Measurements from ENCODE around the gene HMGCS1. TPM values are rescaled to one million over a fixed set of nuclear protein-coding genes. Genes with fewer than 3 reads are reported as not detected.

Gene HMGCS1
- total and polyA plus RNA-seq, 2 of the 4 experiments (the other 2 are of a cell fraction) = 27.5 to 30.6 TPM

DNA sequence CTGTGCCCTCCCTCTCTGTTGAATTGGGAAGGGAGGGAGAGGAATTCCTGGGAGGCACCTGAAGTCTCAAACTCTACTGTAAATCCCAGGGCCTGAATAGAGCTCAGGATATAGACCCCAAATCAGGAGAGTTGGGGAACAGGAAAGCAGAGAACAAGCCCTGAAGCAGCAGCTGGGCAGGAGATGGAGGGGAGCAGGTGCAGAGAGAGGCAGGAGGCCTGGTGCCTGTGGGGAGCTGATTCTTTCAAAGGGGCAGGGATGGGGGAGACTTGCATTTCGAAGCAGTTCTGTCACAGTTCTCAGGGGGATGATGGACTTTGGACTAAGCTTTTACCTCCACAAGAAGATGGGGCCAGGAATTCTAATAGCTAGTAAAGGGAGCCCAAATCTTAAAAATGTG lies 71.0 kb downstream of the HMGCS1 start:
- Histone ChIP-seq H3K9me3 (ENCODE audit: control insufficient read depth, insufficient read depth, low read length) (no peaks in the 10 kb centered on the region), H2AFZ (replicated peaks; ENCODE audit: low read length, poor library complexity) (no peak overlapping the region), H4K91ac (ENCODE audit: insufficient read depth, low read depth, low read length) (no peak overlapping the region), H2AK5ac (ENCODE audit: low read depth, low read length) (no peak overlapping the region), H2BK120ac (ENCODE audit: low read depth, low read length) (no peak overlapping the region), H3K18ac (ENCODE audit: low read depth, low read length) (no peak overlapping the region), H4K20me1 (ENCODE audit: insufficient read depth, low read length) (no peaks in the 10 kb centered on the region), H2BK15ac (ENCODE audit: low read depth, low read length) (no peak overlapping the region), H3K14ac (replicated peaks; ENCODE audit: low read depth, low read length) (no peak overlapping the region), H3K23ac (ENCODE audit: low read depth, low read length) (no peak overlapping the region), H3K4me2 (ENCODE audit: low read depth, low read length) (no peak overlapping the region), H3K4me3 (ENCODE audit: insufficient read depth, low read depth, low read length) (no peak overlapping the region), H4K8ac (ENCODE audit: low read depth in 2 of 2, low read length in 2 of 2) (no peak overlapping the region), H3K9me1 (ENCODE audit: insufficient read depth, low read length) (no peaks in the 10 kb centered on the region), H3K27ac (ENCODE audit: insufficient read depth, low read length) (no peak overlapping the region), H3K56ac (ENCODE audit: extremely low read depth, insufficient read depth, low read length) (no peak overlapping the region), H3K79me1 (ENCODE audit: low read depth in 1 of 2, low read length in 2 of 2) (no peaks in the 10 kb centered on the region), H4K5ac (ENCODE audit: low read depth, low read length) (no peak overlapping the region), H2BK5ac (ENCODE audit: low read depth, low read length, poor library complexity, severe bottlenecking) (no peak overlapping the region), H2AK9ac (replicated peaks; ENCODE audit: low read depth, low read length, poor library complexity) (no peak overlapping the region), H3K27me3 (ENCODE audit: control insufficient read depth, insufficient read depth, low read length) (peaks cover 5% of the 10 kb centered on the region; the same call in 1 of the 2 replicates), H3K4ac (ENCODE audit: low read depth, low read length) (no peak overlapping the region), H3K36me3 (ENCODE audit: control insufficient read depth, insufficient read depth, low read length) (no peaks in the 10 kb centered on the region), H3K9ac (ENCODE audit: low read depth, low read length) (no peak overlapping the region), H3K4me1 (ENCODE audit: control insufficient read depth, insufficient read depth, low read length) (no peaks in the 10 kb centered on the region), H2BK20ac (ENCODE audit: low read depth, low read length) (no peak overlapping the region)
- no TSS peak for BruUV-seq (replicated peaks)
- no peak for TF ChIP-seq SMC3 (IDR thresholded peaks at IDR 0.05; ENCODE audit: low read depth, low read length)
- no peak for DNase-seq
- intact Hi-C loops (cut with micrococcal nuclease) = no loop called here
- no CpG with 5 or more reads among the region's 1 CpG for WGBS, 2 experiments (ENCODE audit: extremely low coverage in 2 of 2, insufficient read length in 1 of 2)
- ChIA-PET CTCF (no interaction called here), POLR2A (ENCODE audit: unreplicated experiment) (no interaction called here)
- in situ Hi-C loops (cut with MboI; ENCODE audit: low sequenced_read_pairs) = no loop called here
- no peak for ATAC-seq (ENCODE audit: low read depth)
- dilution Hi-C loops (cut with HindIII; ENCODE audit: low sequenced_read_pairs, unreplicated experiment) = no loop called here

Other genes with a start within 250 kb of the HMGCS1 start
- 36.2 and 47.8 TPM in 2 replicates for gene ZNF131, start 192.5 kb downstream of the HMGCS1 start, total RNA-seq (2012; rRNA removed)
- gene ZNF131, start 192.5 kb downstream of the HMGCS1 start, polyA plus RNA-seq (2012; rRNA removed) = 19.3 and 23.5 TPM in 2 replicates
- 0.54 and 0.56 TPM in 2 replicates for gene NIM1K, start 121.2 kb downstream of the HMGCS1 start, total RNA-seq (2012; rRNA removed)
- 0.42 and 0.68 TPM in 2 replicates for gene NIM1K, start 121.2 kb downstream of the HMGCS1 start, polyA plus RNA-seq (2012; rRNA removed)
- under 0.01 TPM in 2 replicates for gene CCL28, start 99.0 kb upstream of the HMGCS1 start, total RNA-seq (2012; rRNA removed)
- 0.02 TPM in 1 of 2 replicates, not detected in the other for gene CCL28, start 99.0 kb upstream of the HMGCS1 start, polyA plus RNA-seq (2012; rRNA removed)
- 12.0 and 17.5 TPM in 2 replicates for gene TMEM267, start 170.5 kb upstream of the HMGCS1 start, total RNA-seq (2012; rRNA removed)
- gene TMEM267, start 170.5 kb upstream of the HMGCS1 start, polyA plus RNA-seq (2012; rRNA removed) = 6.6 and 9.2 TPM in 2 replicates
- 6.1 and 7.2 TPM in 2 replicates for gene C5orf34, start 201.7 kb upstream of the HMGCS1 start, total RNA-seq (2012; rRNA removed)
- 3.3 TPM in 2 replicates for gene C5orf34, start 201.7 kb upstream of the HMGCS1 start, polyA plus RNA-seq (2012; rRNA removed)
- 101 and 123 TPM in 2 replicates for gene PAIP1, start 243.7 kb upstream of the HMGCS1 start, total RNA-seq (2012; rRNA removed)
- gene PAIP1, start 243.7 kb upstream of the HMGCS1 start, polyA plus RNA-seq (2012; rRNA removed) = 52.9 and 59.1 TPM in 2 replicates